ENCODE measurements around the gene COMMD3.

DNA sequence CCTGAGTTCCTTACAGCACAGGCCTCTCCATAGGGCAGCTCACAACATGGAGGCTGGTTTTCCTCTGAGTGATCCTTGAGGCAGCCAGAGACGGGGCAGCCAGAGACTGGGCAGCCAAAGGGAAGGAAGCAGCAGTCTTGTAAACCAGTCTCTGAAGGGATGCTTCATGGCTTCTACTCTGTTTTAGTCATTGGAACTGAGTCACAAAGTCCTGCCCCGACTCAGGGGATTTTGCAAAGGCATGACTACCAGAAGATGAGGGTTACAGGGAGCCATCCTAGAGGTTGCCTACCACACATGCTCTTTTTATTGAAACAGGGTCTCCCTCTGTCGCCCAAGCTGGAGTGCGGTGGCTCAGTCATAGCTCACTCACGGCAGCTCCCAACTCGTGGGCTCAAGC, 44.4 kb upstream of the COMMD3 start:
- TF ChIP-seq, protein P1, sequence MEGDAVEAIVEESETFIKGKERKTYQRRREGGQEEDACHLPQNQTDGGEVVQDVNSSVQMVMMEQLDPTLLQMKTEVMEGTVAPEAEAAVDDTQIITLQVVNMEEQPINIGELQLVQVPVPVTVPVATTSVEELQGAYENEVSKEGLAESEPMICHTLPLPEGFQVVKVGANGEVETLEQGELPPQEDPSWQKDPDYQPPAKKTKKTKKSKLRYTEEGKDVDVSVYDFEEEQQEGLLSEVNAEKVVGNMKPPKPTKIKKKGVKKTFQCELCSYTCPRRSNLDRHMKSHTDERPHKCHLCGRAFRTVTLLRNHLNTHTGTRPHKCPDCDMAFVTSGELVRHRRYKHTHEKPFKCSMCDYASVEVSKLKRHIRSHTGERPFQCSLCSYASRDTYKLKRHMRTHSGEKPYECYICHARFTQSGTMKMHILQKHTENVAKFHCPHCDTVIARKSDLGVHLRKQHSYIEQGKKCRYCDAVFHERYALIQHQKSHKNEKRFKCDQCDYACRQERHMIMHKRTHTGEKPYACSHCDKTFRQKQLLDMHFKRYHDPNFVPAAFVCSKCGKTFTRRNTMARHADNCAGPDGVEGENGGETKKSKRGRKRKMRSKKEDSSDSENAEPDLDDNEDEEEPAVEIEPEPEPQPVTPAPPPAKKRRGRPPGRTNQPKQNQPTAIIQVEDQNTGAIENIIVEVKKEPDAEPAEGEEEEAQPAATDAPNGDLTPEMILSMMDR (IDR thresholded peaks at IDR 0.05; ENCODE audit: low read depth, low read length) = no peak
- TF ChIP-seq, protein P2, sequence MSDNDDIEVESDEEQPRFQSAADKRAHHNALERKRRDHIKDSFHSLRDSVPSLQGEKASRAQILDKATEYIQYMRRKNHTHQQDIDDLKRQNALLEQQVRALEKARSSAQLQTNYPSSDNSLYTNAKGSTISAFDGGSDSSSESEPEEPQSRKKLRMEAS (IDR thresholded peaks at IDR 0.05; ENCODE audit: low read depth, low read length) = no peak
- TF ChIP-seq POLR2A (IDR thresholded peaks at IDR 0.05; ENCODE audit: extremely low read depth, insufficient read length) = no peak

Data from NB4 (cell line).